Measurements from ENCODE around the gene SYT11. TPM values are rescaled to one million over a fixed set of nuclear protein-coding genes. Genes with fewer than 3 reads are reported as not detected.

SYT11 gene
- total RNA-seq, 1 experiment from 2014 or later = 1.0 TPM

- H3K36me3 Mint-ChIP-seq (ENCODE audit: insufficient read depth, unreplicated experiment) = peaks cover 89% of the 10 kb centered on the region
- H3K27me3 Mint-ChIP-seq (ENCODE audit: unreplicated experiment) = no peaks in the 10 kb centered on the region
- CTCF ChIA-PET = no interaction called here
- TF ChIP-seq CTCF (IDR thresholded peaks at IDR 0.05; ENCODE audit: unreplicated experiment) = no peak
- no peaks in the 10 kb centered on the region for H3K9me3 Mint-ChIP-seq (ENCODE audit: low read depth, unreplicated experiment)
- peak within 1 kb of the TSS; percentile 99 for H3K27ac Mint-ChIP-seq (ENCODE audit: unreplicated experiment)
- H3K4me1 Mint-ChIP-seq (ENCODE audit: low read depth, unreplicated experiment) = peaks cover 20% of the 10 kb centered on the region
- H3K4me3 Mint-ChIP-seq (ENCODE audit: low read depth, unreplicated experiment) = peak within 1 kb of the TSS; percentile 97
- no TSS peak for BruUV-seq (replicated peaks)
- peak; percentile 92 for DNase-seq
- intact Hi-C loops (cut with micrococcal nuclease; ENCODE audit: unreplicated experiment) = loop anchor here (5.0 kb wide), 1 partner anchor 54 kb away; the partner anchor contains the start of genes GON4L and SYT11
These were observed 52.0 kb downstream of the SYT11 start, which contains the start of gene RIT1 for GRCh38 chr1:155911156-155912055. TSS of gene RIT1 (minus strand) at chr1:155911349. CDS start at chr1:155910761, 588 bp downstream.

GRCh38 chr1:155912056-155912536 lies 52.7 kb downstream of the SYT11 start:
- Mint-ChIP-seq H3K36me3 (ENCODE audit: insufficient read depth, unreplicated experiment) (peaks cover 90% of the 10 kb centered on the region), H3K4me1 (ENCODE audit: low read depth, unreplicated experiment) (peaks cover 20% of the 10 kb centered on the region), H3K27ac (ENCODE audit: unreplicated experiment) (peak overlapping the region; percentile 99), H3K4me3 (ENCODE audit: low read depth, unreplicated experiment) (peak overlapping the region; percentile 97), H3K27me3 (ENCODE audit: unreplicated experiment) (no peaks in the 10 kb centered on the region), H3K9me3 (ENCODE audit: low read depth, unreplicated experiment) (no peaks in the 10 kb centered on the region)
- DNase-seq = peak; percentile 38
- no TSS peak for BruUV-seq (replicated peaks)
- intact Hi-C loops (cut with micrococcal nuclease; ENCODE audit: unreplicated experiment) = loop anchor here (5.0 kb wide), 1 partner anchor 55 kb away; the partner anchor contains the start of genes GON4L and SYT11
- TF ChIP-seq CTCF (IDR thresholded peaks at IDR 0.05; ENCODE audit: unreplicated experiment) = no peak
- CTCF ChIA-PET = interaction anchor here (0.6 kb wide), 1 partner anchor 16 kb away, joined by 4 read pairs; no protein-coding TSS in a partner anchor

GRCh38 chr1:155913969-155914757 lies 54.8 kb downstream of the SYT11 start:
- no peak overlapping the region for H3K4me3 Mint-ChIP-seq (ENCODE audit: low read depth, unreplicated experiment)
- CTCF ChIA-PET = interaction anchor here (0.5 kb wide), 1 partner anchor 26 kb away, joined by 5 read pairs; no protein-coding TSS in a partner anchor
- no peaks in the 10 kb centered on the region for H3K9me3 Mint-ChIP-seq (ENCODE audit: low read depth, unreplicated experiment)
- no TSS peak for BruUV-seq (replicated peaks)
- H3K27me3 Mint-ChIP-seq (ENCODE audit: unreplicated experiment) = no peaks in the 10 kb centered on the region
- H3K36me3 Mint-ChIP-seq (ENCODE audit: insufficient read depth, unreplicated experiment) = peaks cover 89% of the 10 kb centered on the region
- peaks cover 20% of the 10 kb centered on the region for H3K4me1 Mint-ChIP-seq (ENCODE audit: low read depth, unreplicated experiment)
- DNase-seq = no peak
- TF ChIP-seq CTCF (IDR thresholded peaks at IDR 0.05; ENCODE audit: unreplicated experiment) = no peak
- H3K27ac Mint-ChIP-seq (ENCODE audit: unreplicated experiment) = no peak overlapping the region
- intact Hi-C loops (cut with micrococcal nuclease; ENCODE audit: unreplicated experiment) = loop anchor here (5.0 kb wide), 1 partner anchor 57 kb away; the partner anchor contains the start of genes GON4L and SYT11

GRCh38 chr1:155918660-155919059 lies 59.3 kb downstream of the SYT11 start:
- CTCF ChIA-PET = no interaction called here
- Mint-ChIP-seq H3K36me3 (ENCODE audit: insufficient read depth, unreplicated experiment) (peaks cover 94% of the 10 kb centered on the region), H3K27me3 (ENCODE audit: unreplicated experiment) (no peaks in the 10 kb centered on the region), H3K4me1 (ENCODE audit: low read depth, unreplicated experiment) (no peaks in the 10 kb centered on the region), H3K9me3 (ENCODE audit: low read depth, unreplicated experiment) (no peaks in the 10 kb centered on the region), H3K27ac (ENCODE audit: unreplicated experiment) (no peak overlapping the region), H3K4me3 (ENCODE audit: low read depth, unreplicated experiment) (no peak overlapping the region)
- TF ChIP-seq CTCF (IDR thresholded peaks at IDR 0.05; ENCODE audit: unreplicated experiment) = no peak
- intact Hi-C loops (cut with micrococcal nuclease; ENCODE audit: unreplicated experiment) = no loop called here
- no TSS peak for BruUV-seq (replicated peaks)
- no peak for DNase-seq

Measured in Calu3 (cell line).